HL-60/S4 treated with phorbol 12-myristate 13-acetate at 8.2 ng/mL for 4 days and 3 days (cell line): ENCODE data around the gene LMX1B.

ENCODE experiments used
- in situ Hi-C: fragments of 300-500 bp; cut with MboI; formaldehyde crosslinking; loops from 2 replicates; pipeline ENCODE4 v1.15.0; 2022; ENCODE audit warnings: low sequenced_read_pairs

Gene LMX1B

DNA sequence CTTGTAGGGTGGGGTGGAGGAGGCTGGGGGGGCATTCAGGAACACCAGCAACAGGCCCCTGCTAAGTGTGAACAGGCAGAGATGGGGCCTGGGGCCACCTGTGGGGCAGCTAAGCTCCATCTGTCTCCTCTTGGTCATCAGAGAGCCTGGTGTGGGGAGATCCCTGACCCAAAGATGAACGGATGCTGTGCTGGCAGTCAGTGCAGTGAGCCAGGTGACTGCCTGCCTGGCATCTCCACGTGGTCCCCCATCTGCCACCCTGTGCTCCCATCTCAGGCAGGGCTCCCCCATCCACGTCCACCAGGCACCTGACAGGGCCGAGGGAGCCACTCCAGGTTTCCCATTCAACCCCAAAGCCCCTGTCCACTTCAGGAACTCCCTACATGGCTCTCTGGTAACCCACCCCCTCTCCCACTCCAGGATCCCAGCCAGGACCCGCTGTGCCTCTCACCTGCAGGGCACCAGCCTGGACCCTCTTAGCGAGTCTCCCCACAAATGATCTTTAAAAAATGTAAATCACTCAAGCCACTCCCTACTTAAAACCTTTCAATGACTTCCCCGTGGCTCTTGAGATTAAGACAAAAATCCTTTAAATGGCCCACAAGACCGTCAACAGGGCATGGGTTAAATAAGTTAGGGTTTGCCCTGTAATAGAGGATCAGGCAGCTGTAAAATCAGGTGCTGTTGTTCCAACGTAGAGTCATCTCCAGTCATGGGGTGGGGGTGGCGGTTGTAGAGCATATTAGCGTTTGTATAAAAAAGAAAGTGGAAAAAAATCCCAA is 60.8 kb downstream of the LMX1B start:
- in situ Hi-C loops = no loop called here

DNA sequence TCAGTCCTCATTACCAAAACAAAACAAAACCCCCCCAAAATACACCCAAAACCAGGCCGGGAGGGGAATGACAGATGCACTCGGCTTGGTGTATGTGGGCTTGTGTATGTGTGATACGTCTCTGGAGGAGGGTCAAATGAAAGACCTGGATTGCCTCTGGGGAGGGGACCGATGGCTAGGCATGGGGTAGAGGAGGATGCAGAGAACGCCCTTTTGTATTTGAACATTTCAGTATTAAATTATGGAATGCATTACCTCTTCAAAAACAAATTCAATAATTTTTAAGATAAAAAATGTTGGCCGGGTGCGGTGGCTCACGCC is 61.4 kb downstream of the LMX1B start:
- in situ Hi-C loops = no loop called here

DNA sequence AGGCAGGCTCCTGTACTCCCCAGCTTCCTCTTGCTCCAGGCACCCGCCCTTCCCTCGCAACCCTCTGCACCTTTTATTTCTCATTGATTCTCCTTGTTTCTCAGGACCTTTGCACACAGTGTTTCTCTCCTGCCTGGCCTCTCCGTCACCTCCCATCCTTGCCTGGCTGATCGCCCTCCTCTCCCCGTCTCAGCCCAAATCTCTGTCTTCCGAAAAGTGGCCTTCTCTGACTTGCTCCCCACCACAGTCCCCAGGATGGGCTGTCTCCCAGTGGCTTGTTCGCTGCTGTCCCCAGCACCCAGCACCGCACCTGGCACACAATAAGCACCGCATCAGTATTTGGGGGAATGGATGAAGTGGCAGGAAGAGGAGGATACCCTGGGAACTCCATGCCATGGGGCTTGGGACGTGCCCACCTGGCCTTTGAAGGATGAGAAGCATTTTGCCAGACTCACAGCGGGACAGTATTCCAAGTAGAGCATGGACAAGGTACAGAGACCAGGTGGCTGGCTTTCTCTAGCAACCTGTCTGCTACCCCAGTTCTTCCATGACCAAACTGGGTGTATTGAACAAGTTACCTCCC is 62.5 kb downstream of the LMX1B start:
- in situ Hi-C loops = no loop called here

DNA sequence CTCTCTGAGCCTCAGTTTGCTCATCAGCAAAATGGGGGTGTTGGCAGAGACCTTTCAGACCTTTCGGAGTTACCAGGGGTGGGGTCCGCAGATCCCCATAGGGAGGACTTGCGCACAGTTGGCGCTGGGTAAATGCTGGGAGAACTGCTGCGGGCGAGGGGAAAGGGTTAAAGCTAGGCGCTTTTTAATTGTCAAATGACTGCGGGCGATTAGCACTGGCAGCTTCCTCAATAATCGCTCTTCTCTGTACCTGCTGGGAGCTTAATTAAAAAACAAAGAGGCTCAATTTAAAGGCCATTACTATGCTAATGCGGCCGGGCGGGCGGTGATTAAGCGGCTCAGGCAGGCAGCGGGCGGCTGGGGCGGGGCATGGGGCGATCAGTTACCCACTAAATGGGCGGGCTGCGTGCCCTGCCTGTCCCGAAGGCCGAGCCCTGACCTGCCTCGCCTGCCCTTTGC is 63.0 kb downstream of the LMX1B start:
- in situ Hi-C loops = no loop called here

DNA sequence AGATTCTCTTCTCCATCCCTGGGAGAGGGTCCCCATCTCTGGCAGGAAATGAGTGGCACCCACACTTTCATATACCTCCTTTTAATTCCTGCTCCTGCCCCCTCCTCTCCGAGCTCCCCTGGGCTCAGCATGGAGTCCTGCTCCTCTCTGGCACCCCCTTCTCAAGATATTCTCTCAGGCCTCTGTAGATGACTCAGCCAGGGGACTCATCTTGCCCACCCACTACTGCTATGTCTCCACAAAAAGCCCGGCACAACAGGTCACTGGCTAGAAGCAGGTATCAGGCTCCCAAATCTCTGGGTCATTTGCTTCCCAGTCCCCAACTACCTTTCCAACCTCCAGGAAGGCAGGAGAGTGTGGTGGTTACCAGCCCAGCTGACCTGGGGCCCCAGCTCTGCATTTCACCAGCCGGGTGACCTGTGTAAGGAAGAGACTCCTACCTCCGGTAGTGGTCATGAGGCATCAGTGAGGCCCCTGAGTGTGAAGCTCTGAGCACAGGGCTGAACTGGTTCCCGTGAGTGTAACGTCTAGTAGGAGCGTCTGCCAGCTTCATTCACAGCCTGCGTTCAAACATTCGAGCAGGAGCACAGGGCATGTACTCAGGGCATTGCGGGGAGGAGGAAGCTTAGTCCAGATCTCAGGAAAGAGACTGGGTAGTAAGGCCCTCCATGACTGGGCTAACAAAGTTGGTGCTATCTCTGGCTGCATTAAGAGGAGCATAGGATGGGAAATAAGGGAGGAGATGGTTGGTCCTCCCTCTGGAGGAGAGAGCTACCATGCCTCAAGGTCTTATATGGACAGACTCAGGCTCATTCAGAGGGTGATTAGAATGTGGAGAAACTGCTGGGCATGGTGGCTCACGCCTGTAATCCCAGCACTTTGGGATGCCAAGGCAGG is 63.7 kb downstream of the LMX1B start:
- in situ Hi-C loops = no loop called here

DNA sequence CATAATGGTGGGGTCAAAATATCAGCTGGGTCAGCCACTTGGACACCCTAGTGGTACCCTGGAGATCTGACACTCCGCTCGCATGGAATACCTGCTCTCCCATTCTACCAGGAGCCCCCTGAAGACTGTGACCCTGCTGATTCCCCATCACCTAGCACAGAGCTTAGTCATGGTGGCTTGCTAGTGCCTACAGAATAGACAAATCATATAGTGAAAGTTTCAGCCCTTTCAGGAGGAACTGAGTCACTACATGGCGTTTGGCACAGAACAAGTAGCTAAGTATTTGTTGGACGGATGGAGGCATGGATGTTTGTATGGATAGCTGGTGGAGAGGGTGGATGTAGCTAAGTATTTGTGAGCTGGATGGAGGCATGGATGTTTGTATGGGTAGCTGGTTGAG is 65.3 kb downstream of the LMX1B start:
- in situ Hi-C loops = no loop called here

DNA sequence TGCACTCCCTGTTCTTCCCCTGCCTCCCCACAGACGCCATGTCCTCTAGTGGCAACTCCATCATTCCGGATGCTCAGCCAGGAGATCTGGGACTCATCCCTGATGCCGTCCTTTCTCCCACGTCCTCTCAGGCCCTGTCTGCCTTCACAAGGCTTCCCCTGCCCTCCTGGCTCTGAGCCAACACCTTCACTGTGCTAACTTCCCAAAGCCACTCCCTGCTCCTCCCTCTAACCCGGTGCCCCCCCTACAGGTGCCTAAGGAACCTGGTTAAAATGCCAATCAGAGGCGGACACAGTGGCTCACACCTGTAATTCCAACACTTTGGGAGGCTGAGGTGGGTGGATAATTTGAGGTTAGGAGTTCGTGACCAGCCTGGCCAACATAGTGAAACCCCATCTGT is 67.6 kb downstream of the LMX1B start:
- in situ Hi-C loops = no loop called here

DNA sequence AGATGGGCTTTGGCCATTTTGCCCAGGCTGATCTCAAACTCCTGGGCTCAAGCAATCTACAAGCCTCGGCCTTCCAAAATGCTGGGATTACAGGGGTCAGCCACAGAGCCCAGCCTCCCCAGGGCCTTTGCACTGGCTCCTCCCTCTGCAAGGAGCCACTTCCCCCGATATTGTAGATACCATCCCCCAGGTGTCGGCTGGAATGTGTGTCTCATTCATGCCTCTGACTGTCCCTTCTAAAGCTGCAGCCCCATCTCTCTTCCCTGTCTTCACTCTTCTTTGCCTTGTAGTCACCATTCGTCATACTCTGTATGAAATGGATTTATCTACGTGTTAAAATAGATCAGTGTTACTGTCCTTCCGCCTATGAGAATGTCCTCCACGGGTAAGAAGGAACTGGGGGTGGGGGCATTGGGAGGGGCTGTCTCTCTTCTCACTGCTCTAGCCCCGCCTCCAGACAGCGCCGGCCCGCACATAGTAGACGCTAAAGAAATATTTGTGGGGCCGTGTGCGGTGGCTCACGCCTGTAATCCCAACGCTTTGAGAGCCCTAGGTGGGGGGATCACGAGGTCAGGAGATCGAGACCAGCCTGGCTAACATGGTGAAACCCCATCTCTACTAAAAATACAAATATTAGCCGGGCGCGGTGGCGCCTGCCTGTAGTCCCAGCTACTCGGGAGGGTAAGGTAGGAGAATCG is 68.5 kb downstream of the LMX1B start:
- in situ Hi-C loops = no loop called here

DNA sequence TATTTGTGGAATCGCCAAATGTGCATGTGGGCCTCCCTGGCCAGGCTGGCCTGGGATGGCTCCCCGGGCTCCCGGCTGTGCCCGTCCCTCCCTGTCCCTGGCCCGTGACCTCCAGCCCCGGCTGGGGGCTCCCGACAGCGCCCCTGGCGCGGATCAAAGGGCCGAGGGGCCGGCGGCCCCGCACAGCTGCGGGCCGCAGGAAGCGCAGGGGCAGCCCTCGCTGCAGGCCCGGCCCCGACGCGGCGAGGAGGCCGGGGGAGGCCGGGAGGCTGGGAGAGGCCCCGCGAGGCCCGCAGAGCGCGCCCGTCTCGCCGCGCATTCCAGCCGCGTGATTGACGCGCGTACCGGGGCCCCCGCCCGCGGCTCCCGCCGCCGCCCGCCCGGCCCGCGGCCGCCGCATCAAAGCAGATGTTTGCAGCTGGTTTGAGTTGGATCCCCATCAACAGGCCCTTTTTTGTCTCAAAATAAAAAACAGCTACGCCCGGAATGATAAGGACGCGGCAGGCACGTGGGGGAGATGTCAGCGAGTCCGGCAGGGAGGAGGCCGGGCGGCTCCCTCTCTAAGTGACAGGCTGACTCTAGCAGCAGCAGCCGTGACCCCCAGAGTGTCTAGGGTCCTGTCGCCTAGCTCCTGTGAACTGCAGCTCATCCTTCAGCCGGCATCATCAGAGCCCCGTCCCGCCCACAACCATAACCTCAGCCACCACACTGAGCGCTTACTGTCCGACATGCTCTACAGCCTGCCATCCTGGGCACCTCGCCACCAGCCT is 69.4 kb downstream of the LMX1B start:
- in situ Hi-C loops = no loop called here

DNA sequence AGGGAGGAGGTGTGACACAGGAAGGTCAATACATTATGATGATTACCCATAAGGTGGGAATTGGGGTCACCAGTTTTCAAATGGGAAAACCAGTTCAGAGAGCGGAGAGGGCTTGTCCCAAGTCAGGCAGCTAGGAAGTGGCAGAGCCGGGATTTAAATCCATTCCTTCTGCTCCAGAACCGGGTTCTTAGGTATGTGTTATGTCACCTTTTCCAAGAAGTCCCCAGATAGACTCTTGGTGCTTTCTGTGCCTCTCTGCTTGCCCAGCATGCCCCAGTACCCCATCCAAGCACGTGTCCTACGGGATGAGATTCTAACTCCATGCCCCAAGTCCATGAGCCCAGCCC is 69.9 kb downstream of the LMX1B start:
- in situ Hi-C loops = no loop called here

DNA sequence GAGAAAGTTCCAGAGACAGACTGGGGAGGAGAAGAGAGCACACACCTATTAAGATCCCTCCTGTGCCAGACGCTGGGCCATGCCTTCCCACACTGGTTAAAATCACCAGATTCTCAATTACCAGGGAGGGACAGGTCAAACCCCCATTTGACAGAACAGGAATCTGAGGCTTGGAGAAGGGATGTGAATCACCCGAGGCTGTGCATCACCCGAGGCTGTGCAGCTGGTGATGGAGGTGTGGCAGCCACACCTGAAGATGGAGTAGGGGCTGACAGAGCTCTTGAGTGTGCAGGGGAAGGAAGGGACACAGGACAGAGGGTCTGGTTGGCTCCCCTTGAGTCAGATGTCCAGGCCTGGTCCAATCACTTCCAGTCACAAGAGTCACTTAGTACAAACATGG is 70.6 kb downstream of the LMX1B start:
- in situ Hi-C loops = no loop called here

DNA sequence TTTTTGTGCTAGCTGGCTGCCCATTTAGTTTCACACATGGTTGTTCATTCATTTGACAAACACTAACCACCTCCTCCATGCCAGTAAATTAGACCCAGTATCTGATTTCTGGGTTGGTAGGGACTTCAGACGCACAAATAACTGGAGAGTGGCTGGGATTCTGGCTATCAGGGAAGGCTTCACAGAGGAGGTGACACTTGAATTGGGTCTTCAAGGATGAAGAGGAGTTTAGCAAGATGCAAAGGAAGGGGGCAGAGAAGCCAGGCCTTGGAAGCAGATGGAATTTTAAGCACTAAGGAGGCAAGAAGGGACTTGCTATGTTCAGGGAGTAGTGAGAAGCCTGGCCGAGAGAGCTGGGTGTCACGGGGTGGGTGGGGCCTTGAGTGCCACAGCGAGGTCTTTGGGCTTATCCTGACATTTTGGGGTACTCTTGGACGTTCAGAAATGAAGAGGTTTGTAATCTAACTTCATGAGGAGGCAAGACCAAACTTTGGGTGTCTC is 71.3 kb downstream of the LMX1B start:
- in situ Hi-C loops = no loop called here

DNA sequence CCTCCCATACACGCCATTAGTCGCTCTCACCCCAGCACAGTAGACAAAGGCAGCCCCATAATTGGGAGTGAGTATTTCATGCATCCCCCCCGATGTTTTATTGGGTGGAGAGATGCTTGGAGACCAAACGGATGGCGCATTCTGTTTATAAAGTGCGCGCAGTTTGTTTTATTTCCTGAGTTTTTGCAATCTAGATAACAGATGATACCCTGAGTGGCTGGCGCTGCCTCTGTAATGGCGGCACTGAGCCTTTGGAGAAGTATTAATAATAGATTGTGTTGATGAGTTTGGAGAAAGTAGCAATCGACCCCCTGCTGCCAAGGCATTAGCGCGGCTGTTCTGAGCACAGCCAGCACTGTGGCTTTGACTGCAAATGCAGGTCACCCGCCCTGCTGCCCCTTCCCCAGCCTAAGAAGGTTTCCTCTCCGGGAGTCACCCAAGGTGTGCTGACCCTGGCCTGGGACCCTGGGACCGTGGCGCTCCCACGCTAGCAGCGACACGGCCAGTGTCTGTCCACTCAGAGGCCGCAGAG is 74.3 kb downstream of the LMX1B start:
- in situ Hi-C loops = no loop called here

DNA sequence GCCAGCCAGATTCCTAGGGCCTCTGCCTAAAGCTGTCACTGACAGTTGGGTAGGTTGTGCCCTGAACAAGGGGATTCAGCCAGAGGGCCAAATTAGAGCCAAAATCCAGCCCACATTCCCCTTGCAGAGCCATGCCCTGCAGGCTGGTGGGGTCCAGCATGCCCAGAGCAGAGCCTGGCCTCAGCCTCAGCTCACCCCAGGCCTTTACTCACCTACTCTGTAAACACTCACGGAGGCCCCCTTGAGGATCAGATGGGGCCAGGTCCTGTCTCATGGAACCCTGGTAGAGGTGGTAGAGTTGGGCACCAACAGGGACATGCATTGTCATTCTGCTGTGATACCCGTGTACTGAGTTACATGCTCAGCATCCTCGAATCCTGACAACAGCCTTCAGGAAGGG is 74.9 kb downstream of the LMX1B start:
- in situ Hi-C loops = no loop called here

DNA sequence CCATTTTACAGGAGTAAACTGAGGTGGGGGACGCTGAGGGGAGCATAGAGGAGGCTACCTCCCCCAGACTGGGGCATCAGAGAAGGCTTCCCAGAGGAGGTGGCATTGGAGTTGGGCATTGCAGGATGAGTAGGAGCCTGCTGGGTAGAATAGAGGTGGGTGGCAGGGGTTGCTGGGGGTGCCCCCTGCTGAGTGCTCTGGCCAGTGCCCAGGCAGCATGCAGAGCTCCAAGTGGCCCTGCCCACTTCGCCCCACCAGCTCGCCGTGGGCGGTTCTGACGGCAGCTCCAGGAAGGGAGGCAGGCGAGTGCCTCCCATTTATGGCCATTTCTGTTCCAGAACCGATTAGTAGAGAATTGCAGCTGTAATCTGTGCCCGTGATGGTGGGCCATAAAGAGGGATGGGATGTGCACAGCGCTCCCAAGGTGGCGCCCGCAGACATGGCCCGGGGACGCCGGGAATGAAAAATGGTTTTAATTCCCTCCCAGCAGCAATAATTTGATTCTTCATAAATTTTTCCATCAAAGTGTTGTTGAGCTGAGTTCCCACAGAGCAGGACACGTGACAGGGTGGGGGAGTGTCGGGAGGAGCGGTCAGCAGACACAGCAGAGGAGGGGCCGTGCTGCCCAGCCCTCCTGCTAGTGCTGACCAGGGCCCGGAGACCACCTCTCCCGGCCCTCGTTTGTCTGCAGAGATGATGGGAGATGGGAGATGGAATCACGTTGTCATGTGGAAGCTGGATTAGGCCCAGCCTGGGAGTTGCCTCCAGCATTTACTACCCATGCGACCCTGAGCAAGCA is 75.5 kb downstream of the LMX1B start:
- in situ Hi-C loops = no loop called here

DNA sequence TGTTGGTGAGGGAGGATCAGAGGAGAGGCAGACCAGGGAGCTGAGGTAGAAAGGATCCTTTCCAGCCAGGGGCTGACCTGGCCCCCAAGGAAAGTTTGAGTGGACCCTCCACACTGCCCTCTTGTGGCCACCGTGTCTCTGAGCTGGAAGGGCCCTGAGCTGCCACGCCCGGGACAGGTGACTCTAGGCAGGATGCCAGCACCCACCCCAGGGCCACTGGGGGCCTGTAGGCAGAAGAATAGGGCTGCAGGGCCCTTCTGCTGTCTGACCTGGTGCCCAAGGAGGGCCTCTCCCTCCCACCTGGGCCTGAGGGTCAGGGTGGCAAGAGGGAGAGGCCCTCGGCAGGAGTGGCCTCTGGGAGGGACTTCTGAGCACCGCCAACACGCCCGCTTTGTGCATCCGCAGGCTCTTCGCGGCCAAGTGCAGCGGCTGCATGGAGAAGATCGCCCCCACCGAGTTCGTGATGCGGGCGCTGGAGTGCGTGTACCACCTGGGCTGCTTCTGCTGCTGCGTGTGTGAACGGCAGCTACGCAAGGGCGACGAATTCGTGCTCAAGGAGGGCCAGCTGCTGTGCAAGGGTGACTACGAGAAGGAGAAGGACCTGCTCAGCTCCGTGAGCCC is 76.8 kb downstream of the LMX1B start:
- in situ Hi-C loops = loop anchor here (5.0 kb wide), 1 partner anchor 87 kb away; no protein-coding TSS in a partner anchor

DNA sequence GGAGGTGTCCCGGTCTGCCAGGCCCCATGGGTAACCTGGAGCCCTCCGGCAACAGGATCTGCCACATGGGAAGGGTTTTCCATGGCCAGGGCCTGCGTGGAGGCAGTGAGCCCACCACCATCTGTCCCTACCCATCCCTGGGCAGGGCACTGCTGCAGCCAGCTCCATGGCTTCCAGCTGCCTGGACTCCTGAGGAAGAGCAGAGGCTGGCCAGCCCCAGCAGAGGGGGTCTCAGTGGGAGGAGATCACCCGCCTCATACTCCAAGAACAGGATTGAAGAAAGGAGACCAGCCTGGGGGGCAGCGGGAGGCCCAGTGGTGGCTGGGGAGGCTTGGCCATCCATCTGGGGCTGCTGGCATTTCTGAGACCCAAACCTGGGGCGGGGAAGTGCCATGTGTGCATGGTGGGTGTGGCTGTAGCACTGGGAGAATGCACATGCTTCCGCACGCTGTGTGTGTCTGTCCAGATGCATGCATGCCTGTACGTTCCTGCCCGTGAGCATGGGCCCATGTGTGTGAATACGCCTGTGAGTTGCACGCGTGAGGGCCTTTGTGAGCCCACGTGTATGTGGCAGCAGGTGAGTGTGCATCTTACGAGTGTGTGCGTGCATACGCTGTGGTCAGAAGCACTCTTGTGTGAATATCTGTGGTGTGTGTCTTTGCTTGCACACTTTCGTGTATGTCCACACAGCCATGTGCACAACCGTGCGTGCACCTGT is 78.5 kb downstream of the LMX1B start:
- in situ Hi-C loops = loop anchor here (5.0 kb wide), 1 partner anchor 85 kb away; no protein-coding TSS in a partner anchor
